A673 (cell line): ENCODE measurements around the gene SCD5.

Source experiments
- CTCF ChIP-seq: fragments of 300-800, 200-600 bp; sonication (generic); conservative IDR thresholded peaks from 2 replicates; pipeline ENCODE4 v1.5.1; 2017; ENCODE audit warnings: low read depth, mild to moderate bottlenecking, antibody characterized with exemption, low read length, moderate library complexity, mixed read lengths
- EZH2 ChIP-seq: fragments of 200-600 bp; sonication (generic); IDR thresholded peaks from 2 replicates; pipeline ENCODE4 v1.6.1; 2017; ENCODE audit warnings: borderline replicate concordance, low read depth, mild to moderate bottlenecking, mixed read lengths, antibody characterized with exemption, low read length; ENCODE audit not compliant: poor library complexity, severe bottlenecking

GRCh38 chr4:82761229-82761628 lies 37.4 kb downstream of the SCD5 start:
- no peak for TF ChIP-seq CTCF
- TF ChIP-seq EZH2: no peak
